SK-N-SH (cell line): ENCODE measurements around the gene ZNF236. TPM values are rescaled to one million over a fixed set of nuclear protein-coding genes. Genes with fewer than 3 reads are reported as not detected.

Experiments
- CTCF ChIA-PET: fragments of 300-600, 350-600 bp; formaldehyde crosslinking; extraction: SDS; loops from one replicate; lab custom pipeline; 2021; lab: Yijun Ruan, JAX
- POLR2A ChIA-PET: fragments of 350-600 bp; sonication (Branson Sonifier 250); formaldehyde crosslinking; extraction: SDS; loops from one replicate; lab custom pipeline; 2020; ENCODE audit warnings: antibody characterized with exemption, inconsistent platforms; lab: Yijun Ruan, JAX
- DNase-seq: peaks from one replicate; pipeline ENCODE4 v3.0.0; 2012
- H2AFZ ChIP-seq: fragments of 200-600 bp; sonication (generic); 2 replicates; pipeline ENCODE4 v1.8.1; 2016; ENCODE audit warnings: antibody characterized with exemption, mild to moderate bottlenecking, low read depth
- H3F3A ChIP-seq: fragments of 200-600 bp; sonication (generic); replicated peaks from 2 replicates; pipeline ENCODE3; 2016; ENCODE audit warnings: antibody characterized with exemption, mild to moderate bottlenecking; ENCODE audit not compliant: insufficient read depth
- H3K27ac ChIP-seq, 2 experiments: fragments of 200-500 bp in 1 of 2; fragments of 200-600 bp in 1 of 2; sonication (Bioruptor generic) in 1 of 2; sonication (generic), shearing (Covaris generic) in 1 of 2; 2 replicates each; pipeline versions ENCODE4 v1.5.1 to v1.6.1; 2014 to 2016; ENCODE audit warnings: low read depth in 2 of 2, inconsistent platforms in 1 of 2, low read length in 1 of 2, mild to moderate bottlenecking in 1 of 2, mixed read lengths in 1 of 2
- H3K27me3 ChIP-seq: fragments of 200-600 bp; sonication (generic), shearing (Covaris generic); 2 replicates; pipeline ENCODE4 v1.6.1; 2016; ENCODE audit warnings: mixed run types; ENCODE audit not compliant: insufficient read depth
- H3K36me3 ChIP-seq, 2 experiments: fragments of 200-500 bp in 1 of 2; fragments of 200-600 bp in 1 of 2; sonication (Bioruptor generic) in 1 of 2; sonication (generic) in 1 of 2; replicated peaks in 1 of 2; 2 replicates each; pipeline versions ENCODE3 to v1.5.1; 2014 to 2016; ENCODE audit warnings: low read length in 1 of 2, mild to moderate bottlenecking in 1 of 2; ENCODE audit not compliant: insufficient read depth in 2 of 2, control insufficient read depth in 1 of 2
- H3K4me1 ChIP-seq, 2 experiments: fragments of 200-500 bp in 1 of 2; fragments of 200-600 bp in 1 of 2; sonication (Bioruptor generic) in 1 of 2; sonication (generic), shearing (Covaris generic) in 1 of 2; 2 replicates each; pipeline versions ENCODE4 v1.5.1 to v1.6.1; 2014 to 2016; ENCODE audit warnings: low read depth in 1 of 2, low read length in 1 of 2, mixed run types in 1 of 2; ENCODE audit not compliant: insufficient read depth in 2 of 2, control insufficient read depth in 1 of 2
- H3K4me2 ChIP-seq: fragments of 200-600 bp; sonication (generic), shearing (Covaris generic); 2 replicates; pipeline ENCODE4 v1.6.1; 2017; ENCODE audit warnings: mixed run types
- H3K4me3 ChIP-seq, 2 experiments: fragments of 200-500 bp in 1 of 2; fragments of 200-600 bp in 1 of 2; sonication (Bioruptor generic) in 1 of 2; sonication (generic), shearing (Covaris generic) in 1 of 2; 2 replicates each; pipeline versions ENCODE4 v1.5.1 to v1.8.1; 2014 to 2016; ENCODE audit warnings: low read depth in 2 of 2, inconsistent platforms in 1 of 2, low read length in 1 of 2, mild to moderate bottlenecking in 1 of 2, mixed read lengths in 1 of 2, moderate library complexity in 1 of 2
- H3K79me2 ChIP-seq: fragments of 200-600 bp; sonication (generic); 2 replicates; pipeline ENCODE4 v1.8.1; 2017; ENCODE audit warnings: mild to moderate bottlenecking; ENCODE audit not compliant: insufficient read depth
- H3K9ac ChIP-seq: fragments of 200-600 bp; sonication (generic); 2 replicates; pipeline ENCODE4 v1.6.1; 2017; ENCODE audit warnings: mixed run types
- H3K9me2 ChIP-seq: fragments of 200-600 bp; sonication (generic); 2 replicates; pipeline ENCODE4 v1.6.1; 2017; ENCODE audit warnings: mixed run types
- H3K9me3 ChIP-seq: fragments of 200-600 bp; sonication (generic); 2 replicates; pipeline ENCODE4 v1.6.1; 2017; ENCODE audit warnings: mixed run types, mild to moderate bottlenecking, moderate library complexity
- H4K20me1 ChIP-seq: fragments of 200-600 bp; sonication (generic); 2 replicates; pipeline ENCODE4 v1.6.1; 2017; ENCODE audit warnings: mild to moderate bottlenecking, mixed run types; ENCODE audit not compliant: insufficient read depth
- ELF1 ChIP-seq: IDR thresholded peaks from 2 replicates; pipeline ENCODE4 v1.4.0; 2012
- EZH2phosphoT487 ChIP-seq: fragments of 200-600 bp; sonication (generic); IDR thresholded peaks from 2 replicates; pipeline ENCODE4 v1.6.1; 2017; ENCODE audit warnings: low read depth, mixed run types, mild to moderate bottlenecking, antibody characterized with exemption, moderate library complexity, borderline replicate concordance
- GABPA ChIP-seq: IDR thresholded peaks from 2 replicates; pipeline ENCODE4 v1.4.0; 2012; ENCODE audit warnings: low read depth, mild to moderate bottlenecking
- GATA2 ChIP-seq: sonication (generic); formaldehyde crosslinking; IDR thresholded peaks from 2 replicates; pipeline ENCODE4 v1.5.0; 2020; ENCODE audit warnings: mild to moderate bottlenecking, missing genetic modification reagents
- MXI1 ChIP-seq: IDR thresholded peaks from 2 replicates; pipeline ENCODE4 v1.6.1; 2012; ENCODE audit warnings: mild to moderate bottlenecking, low read depth, low read length, improper control_type of control experiment
- NFIC ChIP-seq: IDR thresholded peaks from 2 replicates; pipeline ENCODE4 v1.4.0; 2012; ENCODE audit warnings: borderline replicate concordance
- RAD21 ChIP-seq: IDR thresholded peaks from 2 replicates; pipeline ENCODE4 v1.6.1; 2012; ENCODE audit warnings: mild to moderate bottlenecking, low read length
- TCF12 ChIP-seq: IDR thresholded peaks from 2 replicates; pipeline ENCODE4 v1.4.0; 2012
- YY1 ChIP-seq: IDR thresholded peaks from 2 replicates; pipeline ENCODE4 v1.4.0; 2012; ENCODE audit warnings: low read depth, mild to moderate bottlenecking
- whole genome bisulfite sequencing: methylation state at CpG from one replicate; pipeline ENCODE4 v1.1.6; 2017; ENCODE audit warnings: low lambda C conversion rate; 5-methylcytosine and 5-hydroxymethylcytosine counted together
- polyA plus RNA-seq, 3 experiments: library from polyadenylated mRNA; depleted of rRNA; stranded (reverse); fragments of >200 nt; gene quantifications; 2 replicates each; pipeline ENCODE4 v1.2.3, GENCODE V29; 2012
- TF ChIP-seq, protein P1 (sequence below): IDR thresholded peaks from 2 replicates; pipeline ENCODE4 v1.4.0; 2012; ENCODE audit warnings: low read depth, borderline replicate concordance
- TF ChIP-seq, protein P2 (sequence below): IDR thresholded peaks from 2 replicates; pipeline ENCODE4 v1.4.0; 2012; ENCODE audit warnings: low read depth, borderline replicate concordance
- TF ChIP-seq, protein P3 (sequence below): fragments of 200-600 bp; sonication (generic); IDR thresholded peaks from 2 replicates; pipeline ENCODE4 v1.6.1; 2017; ENCODE audit warnings: antibody characterized with exemption, mild to moderate bottlenecking, moderate library complexity

The ZNF236 gene
- polyA plus RNA-seq, 1 of the 3 experiments (the other 2 are of a cell fraction) = 4.2 TPM

DNA sequence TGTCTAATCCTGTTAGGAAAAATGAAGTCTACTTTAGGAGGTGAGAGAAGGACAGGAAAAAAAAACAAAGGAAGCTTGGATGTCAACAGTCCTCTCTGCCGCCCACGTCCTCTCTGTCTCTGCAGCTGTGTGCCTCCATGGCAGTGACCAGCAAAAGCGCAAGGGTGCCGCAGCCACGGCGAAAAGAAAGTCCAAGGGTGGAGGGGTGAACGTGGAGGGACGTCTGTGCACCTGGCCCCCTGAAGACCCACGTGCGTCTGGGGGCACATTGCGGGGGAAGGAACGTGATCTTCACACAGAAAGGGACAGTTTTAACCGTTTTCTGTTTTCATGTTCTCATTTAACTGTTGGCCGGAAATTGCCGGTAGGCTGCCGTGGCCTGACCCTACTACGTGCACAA is 157.5 kb downstream of the ZNF236 start:
- ChIA-PET POLR2A (no interaction called here), CTCF (interaction anchor here (0.6 to 8.2 kb wide), 4 partner anchors 17 to 177 kb away, joined by 3 to 191 read pairs (median 4); no protein-coding TSS in a partner anchor)

DNA sequence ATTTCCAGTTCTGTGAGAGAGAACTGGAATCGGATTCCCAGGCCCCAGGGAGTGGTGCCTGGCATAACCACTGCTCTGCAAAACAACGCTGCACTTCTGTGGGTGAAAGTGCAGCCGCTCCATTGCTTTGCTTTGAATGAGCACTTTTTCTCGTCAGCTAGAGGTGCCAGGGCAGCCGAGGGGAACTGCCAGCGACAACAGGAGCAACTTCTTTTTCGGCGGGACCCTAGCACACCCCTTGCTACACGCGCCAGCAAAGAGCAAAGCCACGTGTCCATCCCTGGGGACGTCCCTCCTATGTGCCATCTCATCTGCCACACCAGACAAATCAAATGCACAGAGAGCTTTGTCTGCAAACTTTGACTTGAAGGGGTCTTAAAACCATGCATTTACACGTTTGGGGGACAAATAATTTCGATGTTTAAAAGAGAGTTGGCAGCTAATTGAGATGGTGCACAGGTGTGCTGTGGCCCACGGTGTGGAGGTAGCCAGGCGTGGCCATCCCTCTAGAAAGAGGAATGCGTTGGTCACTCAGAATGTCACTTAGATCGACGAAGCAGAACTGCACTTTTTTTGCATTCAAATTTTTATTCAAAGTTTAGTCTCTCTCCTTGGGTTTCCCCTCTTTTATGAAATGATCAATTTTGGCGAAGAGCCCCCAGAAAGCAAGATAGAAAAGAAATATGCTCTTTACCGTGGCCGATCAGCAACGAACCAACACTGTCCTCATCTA is 158.5 kb downstream of the ZNF236 start:
- no peak overlapping the region for H3K27ac ChIP-seq
- ChIA-PET CTCF (interaction anchor here (0.6 to 8.2 kb wide), 5 partner anchors 12 to 670 kb away, joined by 3 to 191 read pairs (median 4); no protein-coding TSS in a partner anchor), POLR2A (no interaction called here)
- H3K4me1 ChIP-seq = peaks cover 0 to 20% of the 10 kb centered on the region in 2 experiments; a peak in 1 of 4 replicates
- 74% methylated on average over 21 of the region's 23 CpGs for WGBS
- H4K20me1 ChIP-seq = no peaks in the 10 kb centered on the region
- no peak overlapping the region for H3K4me3 ChIP-seq
- H3K27me3 ChIP-seq = no peaks in the 10 kb centered on the region
- no peak overlapping the region for H3K9ac ChIP-seq
- no peak overlapping the region for H2AFZ ChIP-seq
- no peaks in the 10 kb centered on the region for H3K36me3 ChIP-seq
- no peaks in the 10 kb centered on the region for H3K9me2 ChIP-seq
- no peak for DNase-seq
- H3K79me2 ChIP-seq = no peaks in the 10 kb centered on the region
- no peak overlapping the region for H3K4me2 ChIP-seq
- H3F3A ChIP-seq = no peaks in the 10 kb centered on the region
- H3K9me3 ChIP-seq = no peaks in the 10 kb centered on the region
- TF ChIP-seq, protein P1, sequence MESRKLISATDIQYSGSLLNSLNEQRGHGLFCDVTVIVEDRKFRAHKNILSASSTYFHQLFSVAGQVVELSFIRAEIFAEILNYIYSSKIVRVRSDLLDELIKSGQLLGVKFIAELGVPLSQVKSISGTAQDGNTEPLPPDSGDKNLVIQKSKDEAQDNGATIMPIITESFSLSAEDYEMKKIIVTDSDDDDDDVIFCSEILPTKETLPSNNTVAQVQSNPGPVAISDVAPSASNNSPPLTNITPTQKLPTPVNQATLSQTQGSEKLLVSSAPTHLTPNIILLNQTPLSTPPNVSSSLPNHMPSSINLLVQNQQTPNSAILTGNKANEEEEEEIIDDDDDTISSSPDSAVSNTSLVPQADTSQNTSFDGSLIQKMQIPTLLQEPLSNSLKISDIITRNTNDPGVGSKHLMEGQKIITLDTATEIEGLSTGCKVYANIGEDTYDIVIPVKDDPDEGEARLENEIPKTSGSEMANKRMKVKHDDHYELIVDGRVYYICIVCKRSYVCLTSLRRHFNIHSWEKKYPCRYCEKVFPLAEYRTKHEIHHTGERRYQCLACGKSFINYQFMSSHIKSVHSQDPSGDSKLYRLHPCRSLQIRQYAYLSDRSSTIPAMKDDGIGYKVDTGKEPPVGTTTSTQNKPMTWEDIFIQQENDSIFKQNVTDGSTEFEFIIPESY = no peak
- TF ChIP-seq ELF1 (no peak), EZH2phosphoT487 (no peak), GABPA (no peak), RAD21 (no peak), MXI1 (no peak)
- TF ChIP-seq, protein P2, sequence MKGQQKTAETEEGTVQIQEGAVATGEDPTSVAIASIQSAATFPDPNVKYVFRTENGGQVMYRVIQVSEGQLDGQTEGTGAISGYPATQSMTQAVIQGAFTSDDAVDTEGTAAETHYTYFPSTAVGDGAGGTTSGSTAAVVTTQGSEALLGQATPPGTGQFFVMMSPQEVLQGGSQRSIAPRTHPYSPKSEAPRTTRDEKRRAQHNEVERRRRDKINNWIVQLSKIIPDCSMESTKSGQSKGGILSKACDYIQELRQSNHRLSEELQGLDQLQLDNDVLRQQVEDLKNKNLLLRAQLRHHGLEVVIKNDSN = no peak
- TF ChIP-seq, protein P3, sequence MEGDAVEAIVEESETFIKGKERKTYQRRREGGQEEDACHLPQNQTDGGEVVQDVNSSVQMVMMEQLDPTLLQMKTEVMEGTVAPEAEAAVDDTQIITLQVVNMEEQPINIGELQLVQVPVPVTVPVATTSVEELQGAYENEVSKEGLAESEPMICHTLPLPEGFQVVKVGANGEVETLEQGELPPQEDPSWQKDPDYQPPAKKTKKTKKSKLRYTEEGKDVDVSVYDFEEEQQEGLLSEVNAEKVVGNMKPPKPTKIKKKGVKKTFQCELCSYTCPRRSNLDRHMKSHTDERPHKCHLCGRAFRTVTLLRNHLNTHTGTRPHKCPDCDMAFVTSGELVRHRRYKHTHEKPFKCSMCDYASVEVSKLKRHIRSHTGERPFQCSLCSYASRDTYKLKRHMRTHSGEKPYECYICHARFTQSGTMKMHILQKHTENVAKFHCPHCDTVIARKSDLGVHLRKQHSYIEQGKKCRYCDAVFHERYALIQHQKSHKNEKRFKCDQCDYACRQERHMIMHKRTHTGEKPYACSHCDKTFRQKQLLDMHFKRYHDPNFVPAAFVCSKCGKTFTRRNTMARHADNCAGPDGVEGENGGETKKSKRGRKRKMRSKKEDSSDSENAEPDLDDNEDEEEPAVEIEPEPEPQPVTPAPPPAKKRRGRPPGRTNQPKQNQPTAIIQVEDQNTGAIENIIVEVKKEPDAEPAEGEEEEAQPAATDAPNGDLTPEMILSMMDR = no peak

More for the DNA sequence above, 157.5 kb downstream of the ZNF236 start:
- H3K4me3 ChIP-seq = no peak overlapping the region
- no peaks in the 10 kb centered on the region for H3K9me3 ChIP-seq
- H3K9me2 ChIP-seq = no peaks in the 10 kb centered on the region
- H2AFZ ChIP-seq = no peak overlapping the region
- H3K4me2 ChIP-seq = no peak overlapping the region
- H3K4me1 ChIP-seq = peaks cover 0 to 20% of the 10 kb centered on the region in 2 experiments; a peak in 1 of 4 replicates
- H3K27ac ChIP-seq = no peak overlapping the region
- no peaks in the 10 kb centered on the region for H3F3A ChIP-seq
- no peak overlapping the region for H3K9ac ChIP-seq
- 90% methylated on average over 17 of the region's 17 CpGs for WGBS
- no peaks in the 10 kb centered on the region for H3K36me3 ChIP-seq
- no peak for TF ChIP-seq TCF12
- no peak for TF ChIP-seq NFIC
- TF ChIP-seq YY1 = no peak
- TF ChIP-seq, protein P3 = no peak
- no peak for TF ChIP-seq GATA2
- H3K27me3 ChIP-seq = no peaks in the 10 kb centered on the region
- no peaks in the 10 kb centered on the region for H4K20me1 ChIP-seq
- no peak for DNase-seq
- no peaks in the 10 kb centered on the region for H3K79me2 ChIP-seq
